ENCODE data around the gene ARHGEF2. TPM values are rescaled to one million over a fixed set of nuclear protein-coding genes. Genes with fewer than 3 reads are reported as not detected.
A peak's percentile ranks its signal among the peaks of the same experiment; 100 is the strongest.

The ARHGEF2 gene
- total RNA-seq, 1 donor from 2014 or later = 57.1 TPM

GRCh38 chr1:155981266-155982088 is 3.1 kb upstream of the ARHGEF2 start:
- H3K4me3 ChIP-seq (ENCODE audit: low read depth, low read length) = no peak overlapping the region
- FAIRE-seq = no peak
- no peaks in the 10 kb centered on the region for H3K27me3 ChIP-seq (ENCODE audit: control insufficient read depth, insufficient read depth, low read length)
- TF ChIP-seq, protein P1, sequence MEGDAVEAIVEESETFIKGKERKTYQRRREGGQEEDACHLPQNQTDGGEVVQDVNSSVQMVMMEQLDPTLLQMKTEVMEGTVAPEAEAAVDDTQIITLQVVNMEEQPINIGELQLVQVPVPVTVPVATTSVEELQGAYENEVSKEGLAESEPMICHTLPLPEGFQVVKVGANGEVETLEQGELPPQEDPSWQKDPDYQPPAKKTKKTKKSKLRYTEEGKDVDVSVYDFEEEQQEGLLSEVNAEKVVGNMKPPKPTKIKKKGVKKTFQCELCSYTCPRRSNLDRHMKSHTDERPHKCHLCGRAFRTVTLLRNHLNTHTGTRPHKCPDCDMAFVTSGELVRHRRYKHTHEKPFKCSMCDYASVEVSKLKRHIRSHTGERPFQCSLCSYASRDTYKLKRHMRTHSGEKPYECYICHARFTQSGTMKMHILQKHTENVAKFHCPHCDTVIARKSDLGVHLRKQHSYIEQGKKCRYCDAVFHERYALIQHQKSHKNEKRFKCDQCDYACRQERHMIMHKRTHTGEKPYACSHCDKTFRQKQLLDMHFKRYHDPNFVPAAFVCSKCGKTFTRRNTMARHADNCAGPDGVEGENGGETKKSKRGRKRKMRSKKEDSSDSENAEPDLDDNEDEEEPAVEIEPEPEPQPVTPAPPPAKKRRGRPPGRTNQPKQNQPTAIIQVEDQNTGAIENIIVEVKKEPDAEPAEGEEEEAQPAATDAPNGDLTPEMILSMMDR (IDR thresholded peaks at IDR 0.05; ENCODE audit: insufficient read depth, low read length, severe bottlenecking) = no peak
- no peaks in the 10 kb centered on the region for H3K36me3 ChIP-seq (ENCODE audit: control insufficient read depth, insufficient read depth, low read length)
- DNase-seq (ENCODE audit: low read depth) = peak; percentile 66

DNA sequence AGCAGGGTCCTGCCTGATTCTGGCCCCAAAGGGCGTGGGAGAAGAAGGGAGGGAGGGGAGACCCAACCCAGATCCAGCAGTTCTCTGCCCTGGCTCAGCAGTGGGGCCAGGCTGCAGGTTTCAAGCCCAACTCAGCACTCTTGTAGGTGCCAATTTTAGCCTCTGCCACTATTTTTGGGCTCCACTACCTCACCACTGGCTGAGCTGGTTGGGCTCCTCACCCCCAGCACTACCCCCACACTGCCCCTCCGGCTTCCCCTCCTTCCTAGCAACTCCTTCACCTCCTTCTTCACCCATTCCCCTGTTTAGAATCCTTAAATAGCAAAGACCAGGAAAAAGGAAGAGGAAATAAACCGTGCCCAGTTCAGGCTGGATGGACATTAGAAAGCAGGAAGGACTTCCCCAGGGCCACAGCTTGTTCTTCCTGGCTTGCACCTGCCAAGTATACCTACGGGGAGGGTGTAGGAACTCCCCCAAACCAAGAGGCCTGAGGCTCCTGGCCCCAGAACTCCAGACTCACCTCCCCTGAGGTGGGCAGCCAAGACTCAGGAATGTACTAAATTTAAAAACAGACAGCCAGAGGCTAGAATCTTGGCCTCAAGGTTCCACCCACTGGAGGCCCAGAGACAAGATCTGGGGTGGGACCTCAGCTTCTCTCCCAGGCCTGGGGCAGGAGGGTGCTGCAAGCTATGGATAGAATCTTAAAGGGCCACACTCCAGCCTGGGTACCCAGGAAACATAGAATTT is 1.4 kb upstream of the ARHGEF2 start:
- no peak for DNase-seq (ENCODE audit: low read depth)
- FAIRE-seq = no peak
- TF ChIP-seq, protein P1 (IDR thresholded peaks at IDR 0.05; ENCODE audit: insufficient read depth, low read length, severe bottlenecking) = no peak
- Histone ChIP-seq H3K27me3 (ENCODE audit: control insufficient read depth, insufficient read depth, low read length) (no peaks in the 10 kb centered on the region), H3K4me3 (ENCODE audit: low read depth, low read length) (peak overlapping the region; percentile 91), H3K36me3 (ENCODE audit: control insufficient read depth, insufficient read depth, low read length) (peaks cover 1% of the 10 kb centered on the region)

DNA sequence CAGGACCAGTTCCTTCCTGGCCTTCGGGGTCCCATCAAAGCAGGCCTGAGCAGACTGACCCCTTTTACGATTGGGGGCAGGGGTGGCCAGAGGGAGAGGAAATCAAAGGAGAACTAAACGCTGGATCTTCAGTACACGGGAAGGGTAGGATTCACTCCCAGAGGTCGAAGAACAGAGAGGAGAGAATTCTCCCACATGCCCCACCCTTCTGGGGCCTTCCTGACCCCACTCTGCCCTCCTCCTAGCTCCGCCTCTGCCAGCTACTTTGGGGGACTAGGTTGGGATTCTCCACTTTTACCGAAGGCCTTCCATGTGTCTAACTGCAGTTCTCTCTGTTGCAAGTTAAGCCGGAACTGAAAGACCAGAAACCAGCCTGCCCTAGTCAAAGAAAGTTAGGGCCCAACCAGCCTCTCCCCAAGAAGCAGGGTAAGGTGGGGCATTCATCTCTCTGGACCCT is 654 bp upstream of the ARHGEF2 start:
- DNase-seq (ENCODE audit: low read depth) (no peak), FAIRE-seq (no peak)
- TF ChIP-seq, protein P1 (IDR thresholded peaks at IDR 0.05; ENCODE audit: insufficient read depth, low read length, severe bottlenecking) = no peak
- Histone ChIP-seq H3K27me3 (ENCODE audit: control insufficient read depth, insufficient read depth, low read length) (no peaks in the 10 kb centered on the region), H3K4me3 (ENCODE audit: low read depth, low read length) (peak overlapping the region; percentile 91), H3K36me3 (ENCODE audit: control insufficient read depth, insufficient read depth, low read length) (peaks cover 1% of the 10 kb centered on the region)

DNA sequence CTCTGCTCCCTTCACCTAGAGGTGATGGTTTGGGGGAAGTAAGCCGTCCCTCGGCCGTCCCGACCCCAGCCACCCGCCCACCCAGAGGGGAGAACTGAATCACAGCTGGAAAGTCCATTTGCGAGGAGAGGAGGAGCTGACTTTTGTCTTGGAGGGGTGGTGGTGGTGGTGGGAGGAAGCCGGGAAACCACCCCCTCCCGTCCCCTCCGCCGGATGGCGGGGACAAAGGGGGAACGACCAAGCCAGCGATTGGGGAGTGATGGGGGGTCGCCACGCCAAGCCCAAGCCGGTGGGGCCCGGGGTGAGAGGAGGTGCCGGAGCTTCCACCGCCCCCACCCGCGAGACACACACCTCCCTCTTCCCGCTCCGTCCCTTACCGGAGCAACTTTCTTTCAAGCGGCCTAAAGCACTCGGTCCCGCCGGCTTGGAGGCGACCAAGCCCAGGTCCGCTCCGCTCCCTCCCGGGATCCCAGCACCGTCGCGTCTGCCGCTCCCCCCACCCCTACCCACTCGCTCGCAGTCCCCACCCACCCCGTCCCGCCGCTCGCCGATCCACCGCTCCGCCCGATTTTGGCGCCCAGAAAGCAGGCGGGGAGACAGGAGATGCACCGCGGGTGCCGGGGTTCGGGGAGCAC is 540 bp downstream of the ARHGEF2 start:
- peaks cover 4% of the 10 kb centered on the region for H3K36me3 ChIP-seq (ENCODE audit: control insufficient read depth, insufficient read depth, low read length)
- no peaks in the 10 kb centered on the region for H3K27me3 ChIP-seq (ENCODE audit: control insufficient read depth, insufficient read depth, low read length)
- no peak for DNase-seq (ENCODE audit: low read depth)
- H3K4me3 ChIP-seq (ENCODE audit: low read depth, low read length) = peak overlapping the region; percentile 91
- TF ChIP-seq, protein P1 (IDR thresholded peaks at IDR 0.05; ENCODE audit: insufficient read depth, low read length, severe bottlenecking) = no peak
- no peak for FAIRE-seq

DNA sequence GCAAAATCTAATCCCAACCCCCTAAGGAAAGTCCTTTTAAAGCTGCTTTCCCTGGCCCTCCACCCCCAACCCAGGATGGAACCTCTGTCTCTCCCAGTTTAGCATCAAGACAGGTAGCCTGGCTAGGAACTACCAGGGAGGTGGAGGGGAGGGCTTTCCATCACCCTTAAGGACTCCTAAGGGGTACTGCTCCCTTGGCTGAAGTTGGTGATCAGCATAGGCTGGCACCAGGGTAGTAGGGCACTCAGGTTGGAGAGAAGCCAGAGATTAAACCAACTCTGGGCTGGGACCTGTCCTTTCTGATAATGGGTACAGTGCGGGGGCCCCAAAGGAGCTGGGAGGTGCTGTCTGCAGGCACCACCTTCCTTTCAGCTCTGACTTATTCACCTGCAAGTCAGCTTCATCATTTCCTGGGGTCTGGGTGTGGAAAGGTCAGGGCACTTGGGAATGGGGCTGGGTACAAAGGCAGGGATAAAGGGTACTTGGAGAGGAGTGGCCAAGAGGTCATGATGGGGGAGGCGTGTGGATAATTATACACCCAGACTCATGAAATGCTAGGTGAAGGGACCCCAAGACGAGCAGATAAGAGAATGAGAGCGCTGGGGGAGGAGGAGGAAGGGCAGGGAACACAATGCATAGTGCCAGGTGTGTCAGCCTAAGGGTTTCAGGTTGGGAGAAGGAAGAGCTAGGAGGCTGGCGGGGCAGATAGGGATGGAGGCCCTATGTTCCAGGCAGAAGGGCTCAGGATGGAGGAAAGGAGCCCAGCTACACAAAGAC is 1.2 kb downstream of the ARHGEF2 start:
- DNase-seq (ENCODE audit: low read depth) = no peak
- Histone ChIP-seq H3K36me3 (ENCODE audit: control insufficient read depth, insufficient read depth, low read length) (peaks cover 8% of the 10 kb centered on the region), H3K27me3 (ENCODE audit: control insufficient read depth, insufficient read depth, low read length) (no peaks in the 10 kb centered on the region), H3K4me3 (ENCODE audit: low read depth, low read length) (peak overlapping the region; percentile 91)
- no peak for FAIRE-seq
- TF ChIP-seq, protein P1 (IDR thresholded peaks at IDR 0.05; ENCODE audit: insufficient read depth, low read length, severe bottlenecking) = no peak

All from bronchial epithelial cell (primary cell).